ENCODE results near the gene KCNMB2.

DNA sequence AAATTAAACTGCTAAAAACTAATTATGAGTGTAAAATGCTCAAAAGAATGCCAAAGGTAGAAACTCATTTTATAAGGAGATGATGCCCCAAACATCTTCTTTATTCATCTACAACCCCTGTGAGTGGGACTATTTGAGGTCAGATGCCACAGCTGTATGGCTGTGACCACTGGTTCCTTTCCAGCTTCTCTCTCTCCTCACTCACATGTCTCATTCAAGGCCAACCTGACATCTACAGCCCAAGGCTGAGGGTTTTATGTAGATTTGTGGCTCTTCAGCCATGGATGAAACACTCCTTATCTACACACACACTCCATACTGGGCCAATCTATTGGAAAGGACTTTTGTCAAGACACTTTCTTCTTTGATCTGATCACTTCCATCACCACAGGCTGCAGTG lies 231.3 kb downstream of the KCNMB2 start:
- TF ChIP-seq, protein P1, sequence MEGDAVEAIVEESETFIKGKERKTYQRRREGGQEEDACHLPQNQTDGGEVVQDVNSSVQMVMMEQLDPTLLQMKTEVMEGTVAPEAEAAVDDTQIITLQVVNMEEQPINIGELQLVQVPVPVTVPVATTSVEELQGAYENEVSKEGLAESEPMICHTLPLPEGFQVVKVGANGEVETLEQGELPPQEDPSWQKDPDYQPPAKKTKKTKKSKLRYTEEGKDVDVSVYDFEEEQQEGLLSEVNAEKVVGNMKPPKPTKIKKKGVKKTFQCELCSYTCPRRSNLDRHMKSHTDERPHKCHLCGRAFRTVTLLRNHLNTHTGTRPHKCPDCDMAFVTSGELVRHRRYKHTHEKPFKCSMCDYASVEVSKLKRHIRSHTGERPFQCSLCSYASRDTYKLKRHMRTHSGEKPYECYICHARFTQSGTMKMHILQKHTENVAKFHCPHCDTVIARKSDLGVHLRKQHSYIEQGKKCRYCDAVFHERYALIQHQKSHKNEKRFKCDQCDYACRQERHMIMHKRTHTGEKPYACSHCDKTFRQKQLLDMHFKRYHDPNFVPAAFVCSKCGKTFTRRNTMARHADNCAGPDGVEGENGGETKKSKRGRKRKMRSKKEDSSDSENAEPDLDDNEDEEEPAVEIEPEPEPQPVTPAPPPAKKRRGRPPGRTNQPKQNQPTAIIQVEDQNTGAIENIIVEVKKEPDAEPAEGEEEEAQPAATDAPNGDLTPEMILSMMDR (IDR thresholded peaks at IDR 0.05; ENCODE audit: low read depth, low read length), result no peak
- no peak for TF ChIP-seq EZH2phosphoT487 (IDR thresholded peaks at IDR 0.05; ENCODE audit: low read depth)

Measured in OCI-LY3 (cell line).